GM19463 (cell line): Measurements from ENCODE around the gene TNS1.

Experiments
- ATAC-seq: cut with Tn5 transposase; IDR thresholded peaks from one replicate; pipeline ENCODE4 v1.9.1; 2021; ENCODE audit warnings: mild to moderate bottlenecking, moderate library complexity; ENCODE audit not compliant: unreplicated experiment

TNS1 gene

GRCh38 chr2:217880287-217880889, 122.4 kb downstream of the TNS1 start:
- no peak for ATAC-seq

- ATAC-seq, result no peak
Measured at GRCh38 chr2:217878915-217879590, 123.7 kb downstream of the TNS1 start.

GRCh38 chr2:217877866-217878265, 124.9 kb downstream of the TNS1 start:
- no peak for ATAC-seq

- ATAC-seq, result no peak
Measured at GRCh38 chr2:217876253-217876570, 126.6 kb downstream of the TNS1 start.

- no peak for ATAC-seq
Measured at GRCh38 chr2:217875556-217876252, 127.1 kb downstream of the TNS1 start.

- no peak for ATAC-seq
Measured at GRCh38 chr2:217875138-217875537, 127.7 kb downstream of the TNS1 start.

GRCh38 chr2:217873371-217873770, 129.4 kb downstream of the TNS1 start:
- ATAC-seq, result no peak

GRCh38 chr2:217872319-217872718, 130.5 kb downstream of the TNS1 start:
- no peak for ATAC-seq

- no peak for ATAC-seq
Measured at GRCh38 chr2:217870528-217871011, 132.2 kb downstream of the TNS1 start.

- ATAC-seq, result no peak
Measured at GRCh38 chr2:217868911-217869334, 133.9 kb downstream of the TNS1 start.

- no peak for ATAC-seq
Measured at GRCh38 chr2:217868265-217868892, 134.4 kb downstream of the TNS1 start.

- no peak for ATAC-seq
Measured at GRCh38 chr2:217866457-217866856, 136.3 kb downstream of the TNS1 start.

- ATAC-seq, result peak; percentile 65
Measured at GRCh38 chr2:217864963-217865772, 137.6 kb downstream of the TNS1 start.

- no peak for ATAC-seq
Measured at GRCh38 chr2:217863883-217864282, 138.9 kb downstream of the TNS1 start.

GRCh38 chr2:217861334-217861877, 141.4 kb downstream of the TNS1 start:
- ATAC-seq, result no peak

GRCh38 chr2:217859926-217860325, 142.9 kb downstream of the TNS1 start:
- ATAC-seq, result no peak

GRCh38 chr2:217858519-217859491, 144.0 kb downstream of the TNS1 start:
- no peak for ATAC-seq

GRCh38 chr2:217857624-217858506, 144.9 kb downstream of the TNS1 start:
- ATAC-seq, result no peak
